Mucosa of stomach (tissue), 1 donor: ENCODE results near the gene OR7G1.
"Not testable (repeated sequence)": the region's sequence is repeated elsewhere in the genome, so short reads cannot be mapped to it uniquely, and the experiment has no call there.

ENCODE experiments used
- H3K27me3 ChIP-seq: one replicate; pipeline ENCODE4 v1.7.0; 2013; ENCODE audit warnings: mild to moderate bottlenecking, low read length; ENCODE audit not compliant: control insufficient read depth, insufficient read depth
- H3K36me3 ChIP-seq: one replicate; pipeline ENCODE4 v1.7.0; 2013; ENCODE audit warnings: low read length; ENCODE audit not compliant: control insufficient read depth, insufficient read depth
- H3K4me1 ChIP-seq: one replicate; pipeline ENCODE4 v1.7.0; 2013; ENCODE audit warnings: mild to moderate bottlenecking, low read length; ENCODE audit not compliant: control insufficient read depth, insufficient read depth
- H3K4me3 ChIP-seq: one replicate; pipeline ENCODE4 v1.7.0; 2013; ENCODE audit warnings: low read length
- H3K9ac ChIP-seq: one replicate; pipeline ENCODE4 v1.7.0; 2013; ENCODE audit warnings: mild to moderate bottlenecking, low read length, moderate library complexity
- H3K9me3 ChIP-seq: one replicate; pipeline ENCODE4 v1.7.0; 2013; ENCODE audit warnings: mild to moderate bottlenecking, low read length, moderate library complexity; ENCODE audit not compliant: control insufficient read depth
- donor health status: Pancreatic carcinoma.

The OR7G1 gene

GRCh38 chr19:9075064-9075949, 40.3 kb downstream of the OR7G1 start:
- Histone ChIP-seq H3K4me1 (peaks cover 19% of the 10 kb centered on the region), H3K9ac (no peak overlapping the region)

DNA sequence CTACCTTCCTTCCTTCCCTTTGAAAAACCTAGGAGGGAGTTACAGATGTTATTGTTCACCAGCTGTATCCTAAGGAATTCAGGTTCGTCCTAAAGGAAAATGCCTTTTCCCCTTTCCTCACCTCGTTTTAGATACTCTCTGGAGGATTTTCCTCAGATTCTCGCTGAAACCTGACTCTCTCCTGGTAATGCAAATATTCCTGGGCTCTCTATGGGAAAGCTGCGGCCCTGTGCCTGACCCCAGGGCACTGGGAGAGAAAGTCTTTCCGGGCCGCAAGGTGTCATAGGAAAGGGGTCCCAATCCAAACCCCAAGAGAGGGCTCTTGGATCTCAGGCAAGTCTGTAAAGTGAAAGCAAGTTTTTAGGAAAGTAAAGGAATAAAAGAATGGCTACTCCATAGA, 41.8 kb downstream of the OR7G1 start:
- Histone ChIP-seq H3K36me3 (no peaks in the 10 kb centered on the region), H3K9me3 (no peaks in the 10 kb centered on the region), H3K4me1 (peaks cover 18% of the 10 kb centered on the region), H3K27me3 (no peaks in the 10 kb centered on the region), H3K9ac (no peak overlapping the region), H3K4me3 (no peak overlapping the region)

More at GRCh38 chr19:9075064-9075949, 40.3 kb downstream of the OR7G1 start:
- Histone ChIP-seq H3K9me3 (no peaks in the 10 kb centered on the region), H3K27me3 (no peaks in the 10 kb centered on the region), H3K36me3 (no peaks in the 10 kb centered on the region), H3K4me3 (no peak overlapping the region)

GRCh38 chr19:9071720-9072119, 43.8 kb downstream of the OR7G1 start:
- not testable (repeated sequence) for H3K27me3 ChIP-seq, H3K36me3 ChIP-seq, H3K9ac ChIP-seq, H3K4me3 ChIP-seq, H3K9me3 ChIP-seq
- H3K4me1 ChIP-seq = peaks cover 14% of the 10 kb centered on the region

DNA sequence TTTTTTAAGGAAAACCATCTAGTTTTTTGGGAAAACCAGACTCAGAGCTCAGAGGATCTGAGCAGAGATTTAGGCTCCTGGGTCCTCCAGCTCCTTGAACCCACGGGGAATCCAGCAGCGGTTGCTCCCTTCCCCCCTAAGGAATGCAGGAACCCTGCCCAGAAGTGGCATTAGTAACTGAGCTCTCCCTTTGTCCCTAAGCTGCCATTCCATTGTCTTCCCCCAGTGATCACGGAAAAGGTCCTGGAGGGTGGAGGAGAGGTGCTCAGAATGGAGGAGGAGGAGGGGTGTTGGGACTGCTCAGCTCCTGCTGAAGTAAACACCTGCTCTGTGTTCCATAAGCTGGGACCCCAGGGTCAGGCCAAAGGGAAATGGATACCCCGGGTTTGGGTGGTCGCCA, 45.5 kb downstream of the OR7G1 start:
- no peak overlapping the region for H3K4me3 ChIP-seq
- H3K9ac ChIP-seq = no peak overlapping the region
- peaks cover 1% of the 10 kb centered on the region for H3K4me1 ChIP-seq
- no peaks in the 10 kb centered on the region for H3K36me3 ChIP-seq
- H3K27me3 ChIP-seq = no peaks in the 10 kb centered on the region
- no peaks in the 10 kb centered on the region for H3K9me3 ChIP-seq

GRCh38 chr19:9065457-9066014, 50.0 kb downstream of the OR7G1 start:
- H3K4me3 ChIP-seq = no peak overlapping the region
- H3K9me3 ChIP-seq = no peaks in the 10 kb centered on the region
- H3K36me3 ChIP-seq = no peaks in the 10 kb centered on the region
- H3K9ac ChIP-seq = no peak overlapping the region
- no peaks in the 10 kb centered on the region for H3K4me1 ChIP-seq
- no peaks in the 10 kb centered on the region for H3K27me3 ChIP-seq
